Activated CD4-positive, alpha-beta T cell treated with anti-CD3 and anti-CD28 coated beads for 1 hour (primary cell): ENCODE data around the gene PCK2.
"Not testable (repeated sequence)": the region's sequence is repeated elsewhere in the genome, so short reads cannot be mapped to it uniquely, and the experiment has no call there.

Experiments
- DNase-seq: peaks from one replicate; pipeline ENCODE4 v3.0.0-alpha.2; 2020

Gene PCK2

GRCh38 chr14:24098229-24098926 is 4.3 kb downstream of the PCK2 start:
- no peak for DNase-seq

GRCh38 chr14:24098927-24099813 is 5.1 kb downstream of the PCK2 start:
- no peak for DNase-seq

GRCh38 chr14:24100197-24100981 is 6.3 kb downstream of the PCK2 start:
- DNase-seq, result no peak

- DNase-seq, result no peak
Measured at GRCh38 chr14:24100982-24101494, 6.9 kb downstream of the PCK2 start.

GRCh38 chr14:24102357-24103048 is 8.4 kb downstream of the PCK2 start:
- no peak for DNase-seq

- DNase-seq, result no peak
Measured at GRCh38 chr14:24103451-24103850, 9.3 kb downstream of the PCK2 start.

GRCh38 chr14:24105609-24106239 is 11.6 kb downstream of the PCK2 start:
- not testable (repeated sequence) for DNase-seq

- no peak for DNase-seq
Measured at GRCh38 chr14:24106672-24107271, 12.7 kb downstream of the PCK2 start.

- no peak for DNase-seq
Measured at GRCh38 chr14:24108336-24108874, 14.3 kb downstream of the PCK2 start.

GRCh38 chr14:24110060-24110459 is 15.9 kb downstream of the PCK2 start:
- no peak for DNase-seq

- DNase-seq, result no peak
Measured at GRCh38 chr14:24110523-24110922, 16.4 kb downstream of the PCK2 start.

GRCh38 chr14:24113379-24113800 is 19.3 kb downstream of the PCK2 start:
- DNase-seq, result no peak

GRCh38 chr14:24113801-24114531 is 19.9 kb downstream of the PCK2 start:
- peak; percentile 62 for DNase-seq

- DNase-seq, result peak; percentile 97
Measured at GRCh38 chr14:24114532-24115421, 20.7 kb downstream of the PCK2 start, which contains the start of the genes DCAF11 and NRL. TSS of gene DCAF11 (plus strand) at chr14:24114777. CDS start at chr14:24115595, 818 bp downstream. TSS of gene NRL (minus strand) at chr14:24114949. CDS start at chr14:24082848, 32,101 bp downstream.

GRCh38 chr14:24115422-24116127 is 21.5 kb downstream of the PCK2 start:
- no peak for DNase-seq

GRCh38 chr14:24116128-24116814 is 22.2 kb downstream of the PCK2 start:
- DNase-seq, result no peak

GRCh38 chr14:24117179-24117578 is 23.1 kb downstream of the PCK2 start:
- no peak for DNase-seq

- no peak for DNase-seq
Measured at GRCh38 chr14:24119691-24120090, 25.6 kb downstream of the PCK2 start.
